ENCODE measurements around the gene BMERB1. TPM values are rescaled to one million over a fixed set of nuclear protein-coding genes. Genes with fewer than 3 reads are reported as not detected.

BMERB1 gene
- total and polyA plus RNA-seq, 3 experiments from 2014 or later = 4.8 to 13.6 (median 13.1) TPM

- ChIA-PET CTCF (interaction anchor here (1.0 kb wide), 1 partner anchor 52 kb away, joined by 4 read pairs; no protein-coding TSS in a partner anchor), POLR2A (no interaction called here)
- H3K4me3 ChIP-seq (ENCODE audit: low read length) = no peak overlapping the region
- H3K4me1 Mint-ChIP-seq = peaks cover 3 to 12% (median 8%) of the 10 kb centered on the region in 3 donors
- no peaks in the 10 kb centered on the region for H3K27me3 Mint-ChIP-seq
- no peaks in the 10 kb centered on the region for H3K9me3 ChIP-seq (ENCODE audit: low read length)
- H3K4me3 Mint-ChIP-seq = no peak overlapping the region
- no peaks in the 10 kb centered on the region for H3K9me3 Mint-ChIP-seq
- H3K27me3 ChIP-seq (ENCODE audit: insufficient read depth, low read length, poor library complexity, severe bottlenecking) = no peaks in the 10 kb centered on the region
- H3K4me1 ChIP-seq (ENCODE audit: insufficient read depth, low read length) = no peaks in the 10 kb centered on the region
- H3K36me3 Mint-ChIP-seq = peaks cover 31 to 98% (median 55%) of the 10 kb centered on the region in 3 donors
- no peak for DNase-seq
- H3K36me3 ChIP-seq (ENCODE audit: insufficient read depth, low read length) = peaks cover 85% of the 10 kb centered on the region
- H3K27ac Mint-ChIP-seq = peak overlapping the region in 2 of 8 donors; percentile 15 to 63
- H3K27ac ChIP-seq (ENCODE audit: low read depth, low read length) = no peak overlapping the region
These were observed 173.5 kb downstream of the BMERB1 start for GRCh38 chr16:15607700-15608396.

- peaks cover 29 to 95% (median 53%) of the 10 kb centered on the region in 3 donors for H3K36me3 Mint-ChIP-seq
- no peak overlapping the region for H3K4me3 Mint-ChIP-seq
- POLR2A ChIA-PET = no interaction called here
These were observed 174.3 kb downstream of the BMERB1 start for GRCh38 chr16:15608398-15609285.

GRCh38 chr16:15609286-15609649, 174.9 kb downstream of the BMERB1 start:
- no peaks in the 10 kb centered on the region for H3K27me3 Mint-ChIP-seq
- H3K36me3 Mint-ChIP-seq = peaks cover 25 to 94% (median 49%) of the 10 kb centered on the region in 3 donors
- H3K9me3 Mint-ChIP-seq = no peaks in the 10 kb centered on the region

More at GRCh38 chr16:15608398-15609285, 174.3 kb downstream of the BMERB1 start:
- no peaks in the 10 kb centered on the region for H3K9me3 ChIP-seq (ENCODE audit: low read length)
- Mint-ChIP-seq H3K4me1 (peaks cover 3 to 11% (median 8%) of the 10 kb centered on the region in 3 donors), H3K9me3 (no peaks in the 10 kb centered on the region), H3K27me3 (no peaks in the 10 kb centered on the region), H3K27ac (peak overlapping the region in 3 of 8 donors; percentile 15 to 63 (median 26))
- peaks cover 81% of the 10 kb centered on the region for H3K36me3 ChIP-seq (ENCODE audit: insufficient read depth, low read length)
- no peak overlapping the region for H3K27ac ChIP-seq (ENCODE audit: low read depth, low read length)
- no peak overlapping the region for H3K4me3 ChIP-seq (ENCODE audit: low read length)
- H3K27me3 ChIP-seq (ENCODE audit: insufficient read depth, low read length, poor library complexity, severe bottlenecking) = no peaks in the 10 kb centered on the region
- no peak for DNase-seq
- CTCF ChIA-PET = interaction anchor here (1.0 kb wide), 1 partner anchor 51 kb away, joined by 4 read pairs; no protein-coding TSS in a partner anchor
- H3K4me1 ChIP-seq (ENCODE audit: insufficient read depth, low read length) = no peaks in the 10 kb centered on the region

GRCh38 chr16:15610369-15610871, 176.0 kb downstream of the BMERB1 start:
- H3K4me3 Mint-ChIP-seq = no peak overlapping the region
- H3K27ac Mint-ChIP-seq = peak overlapping the region in 3 of 8 donors; percentile 9 to 29 (median 14)
- H3K9me3 Mint-ChIP-seq = no peaks in the 10 kb centered on the region
- peaks cover 3 to 11% (median 8%) of the 10 kb centered on the region in 3 donors for H3K4me1 Mint-ChIP-seq
- H3K36me3 Mint-ChIP-seq = peaks cover 25 to 92% (median 47%) of the 10 kb centered on the region in 3 donors
- Histone ChIP-seq H3K27ac (ENCODE audit: low read depth, low read length) (no peak overlapping the region), H3K36me3 (ENCODE audit: insufficient read depth, low read length) (peaks cover 63% of the 10 kb centered on the region), H3K9me3 (ENCODE audit: low read length) (no peaks in the 10 kb centered on the region), H3K4me3 (ENCODE audit: low read length) (no peak overlapping the region), H3K4me1 (ENCODE audit: insufficient read depth, low read length) (no peaks in the 10 kb centered on the region), H3K27me3 (ENCODE audit: insufficient read depth, low read length, poor library complexity, severe bottlenecking) (no peaks in the 10 kb centered on the region)
- DNase-seq = no peak
- ChIA-PET POLR2A (interaction anchor here (0.8 kb wide), 1 partner anchor 18 kb away, joined by 3 read pairs; no protein-coding TSS in a partner anchor), CTCF (no interaction called here)
- H3K27me3 Mint-ChIP-seq = no peaks in the 10 kb centered on the region

More at GRCh38 chr16:15609286-15609649, 174.9 kb downstream of the BMERB1 start:
- peaks cover 74% of the 10 kb centered on the region for H3K36me3 ChIP-seq (ENCODE audit: insufficient read depth, low read length)
- no peaks in the 10 kb centered on the region for H3K4me1 ChIP-seq (ENCODE audit: insufficient read depth, low read length)
- H3K27me3 ChIP-seq (ENCODE audit: insufficient read depth, low read length, poor library complexity, severe bottlenecking) = no peaks in the 10 kb centered on the region
- CTCF ChIA-PET = no interaction called here
- H3K4me3 ChIP-seq (ENCODE audit: low read length) = no peak overlapping the region
- POLR2A ChIA-PET = no interaction called here
- H3K27ac ChIP-seq (ENCODE audit: low read depth, low read length) = no peak overlapping the region
- DNase-seq = no peak
- Mint-ChIP-seq H3K4me3 (no peak overlapping the region), H3K4me1 (peaks cover 3 to 11% (median 8%) of the 10 kb centered on the region in 3 donors), H3K27ac (no peak overlapping the region)
- no peaks in the 10 kb centered on the region for H3K9me3 ChIP-seq (ENCODE audit: low read length)

DNA sequence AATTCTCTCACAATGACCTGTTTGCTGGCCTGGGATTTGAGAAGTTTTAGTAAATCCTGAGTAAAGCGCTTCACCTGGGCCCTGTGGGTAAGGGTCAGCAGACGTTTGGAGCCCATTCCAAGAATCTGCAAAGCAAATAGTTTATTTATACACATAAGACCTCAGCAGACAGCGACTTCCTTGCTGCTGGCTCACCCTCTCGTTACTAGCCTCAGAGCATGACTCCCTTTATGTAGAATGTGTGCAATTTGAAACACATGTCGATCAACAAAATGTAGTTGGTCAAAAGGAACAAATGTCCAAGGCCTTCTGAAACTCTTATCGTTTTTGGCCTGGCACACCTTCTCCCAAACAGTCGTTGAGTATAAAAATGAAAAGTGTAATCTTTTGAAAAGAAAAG, 177.2 kb downstream of the BMERB1 start:
- peak overlapping the region in 2 of 8 donors; percentile 12 to 58 for H3K27ac Mint-ChIP-seq
- Histone ChIP-seq H3K4me3 (ENCODE audit: low read length) (no peak overlapping the region), H3K27me3 (ENCODE audit: insufficient read depth, low read length, poor library complexity, severe bottlenecking) (no peaks in the 10 kb centered on the region), H3K36me3 (ENCODE audit: insufficient read depth, low read length) (peaks cover 63% of the 10 kb centered on the region), H3K4me1 (ENCODE audit: insufficient read depth, low read length) (no peaks in the 10 kb centered on the region), H3K9me3 (ENCODE audit: low read length) (no peaks in the 10 kb centered on the region), H3K27ac (ENCODE audit: low read depth, low read length) (no peak overlapping the region)
- H3K36me3 Mint-ChIP-seq = peaks cover 18 to 92% (median 44%) of the 10 kb centered on the region in 3 donors
- DNase-seq = no peak
- H3K9me3 Mint-ChIP-seq = no peaks in the 10 kb centered on the region
- peaks cover under 1 to 4% (median 2%) of the 10 kb centered on the region in 3 donors for H3K4me1 Mint-ChIP-seq
- no peak overlapping the region for H3K4me3 Mint-ChIP-seq
- no peaks in the 10 kb centered on the region for H3K27me3 Mint-ChIP-seq
- POLR2A ChIA-PET = interaction anchor here (1.1 kb wide), 1 partner anchor 11 kb away, joined by 3 read pairs; no protein-coding TSS in a partner anchor
- CTCF ChIA-PET = no interaction called here

DNA sequence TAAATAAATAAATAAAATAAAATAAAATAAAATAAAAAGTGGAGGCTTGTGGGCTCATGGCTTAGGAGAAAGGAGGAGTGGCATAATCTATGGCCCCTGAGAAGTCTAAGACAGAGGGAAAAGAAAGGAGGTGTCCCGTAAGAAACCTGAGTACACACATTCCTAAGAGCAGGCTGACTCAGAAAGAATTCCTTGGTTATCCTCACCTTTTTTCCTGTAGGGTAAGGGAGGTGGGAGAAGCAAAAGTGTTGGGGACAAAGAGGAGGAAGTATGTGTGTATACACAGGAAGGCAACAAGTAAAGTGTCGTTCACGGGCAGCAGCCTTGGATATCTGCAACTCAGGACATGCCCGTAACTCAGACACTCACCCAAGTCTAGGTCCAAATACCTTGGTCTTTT, 179.3 kb downstream of the BMERB1 start:
- Mint-ChIP-seq H3K9me3 (no peaks in the 10 kb centered on the region), H3K4me1 (no peaks in the 10 kb centered on the region), H3K27ac (peak overlapping the region in 1 of 8 donors; percentile 70), H3K27me3 (no peaks in the 10 kb centered on the region), H3K4me3 (no peak overlapping the region), H3K36me3 (peaks cover 22 to 92% (median 52%) of the 10 kb centered on the region in 3 donors)
- H3K27ac ChIP-seq (ENCODE audit: low read depth, low read length) = no peak overlapping the region
- H3K4me3 ChIP-seq (ENCODE audit: low read length) = no peak overlapping the region
- H3K27me3 ChIP-seq (ENCODE audit: insufficient read depth, low read length, poor library complexity, severe bottlenecking) = no peaks in the 10 kb centered on the region
- CTCF ChIA-PET = no interaction called here
- no peaks in the 10 kb centered on the region for H3K4me1 ChIP-seq (ENCODE audit: insufficient read depth, low read length)
- peaks cover 64% of the 10 kb centered on the region for H3K36me3 ChIP-seq (ENCODE audit: insufficient read depth, low read length)
- POLR2A ChIA-PET = interaction anchor here (0.6 kb wide), 1 partner anchor 58 kb away, joined by 3 read pairs; no protein-coding TSS in a partner anchor
- no peak for DNase-seq
- no peaks in the 10 kb centered on the region for H3K9me3 ChIP-seq (ENCODE audit: low read length)

DNA sequence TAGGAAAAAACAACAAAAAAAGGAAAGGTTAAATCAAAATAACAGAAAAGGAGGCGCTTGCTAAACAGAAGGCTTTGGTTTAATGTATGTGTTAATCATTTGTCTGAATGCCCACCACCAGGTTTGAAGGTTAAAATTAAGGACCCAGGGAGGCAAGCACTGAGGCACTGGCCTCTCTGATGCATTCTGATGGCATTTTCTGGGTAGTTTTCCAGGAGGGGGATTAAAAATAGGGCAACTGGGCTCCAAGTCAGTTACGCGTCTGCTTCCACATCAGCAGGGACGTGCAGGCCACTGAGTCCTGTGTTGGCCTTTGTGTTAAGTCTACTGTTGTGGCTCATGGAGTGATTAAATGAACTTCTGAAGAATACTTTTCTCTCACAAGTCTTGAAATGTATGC, 181.6 kb downstream of the BMERB1 start:
- Histone ChIP-seq H3K36me3 (ENCODE audit: insufficient read depth, low read length) (peaks cover 63% of the 10 kb centered on the region), H3K9me3 (ENCODE audit: low read length) (no peaks in the 10 kb centered on the region), H3K27me3 (ENCODE audit: insufficient read depth, low read length, poor library complexity, severe bottlenecking) (no peaks in the 10 kb centered on the region), H3K4me3 (ENCODE audit: low read length) (no peak overlapping the region), H3K27ac (ENCODE audit: low read depth, low read length) (no peak overlapping the region), H3K4me1 (ENCODE audit: insufficient read depth, low read length) (no peaks in the 10 kb centered on the region)
- ChIA-PET POLR2A (no interaction called here), CTCF (no interaction called here)
- DNase-seq = no peak
- peaks cover 15 to 91% (median 44%) of the 10 kb centered on the region in 3 donors for H3K36me3 Mint-ChIP-seq
- H3K9me3 Mint-ChIP-seq = no peaks in the 10 kb centered on the region
- no peaks in the 10 kb centered on the region for H3K4me1 Mint-ChIP-seq
- H3K27me3 Mint-ChIP-seq = no peaks in the 10 kb centered on the region
- no peak overlapping the region for H3K4me3 Mint-ChIP-seq
- H3K27ac Mint-ChIP-seq = no peak overlapping the region
